IPS DF 19.7 (cell line): Measurements from ENCODE around the gene CNTROB.

Experiments
- DNase-seq: peaks from one replicate; pipeline ENCODE4 v3.0.0-alpha.2; 2013; ENCODE audit warnings: low read depth, low spot score

Gene CNTROB

GRCh38 chr17:7909089-7909488 lies 22.9 kb upstream of the CNTROB start:
- DNase-seq: no peak

- no peak for DNase-seq
These were observed 21.7 kb upstream of the CNTROB start for GRCh38 chr17:7910281-7910680.

GRCh38 chr17:7910711-7911110 lies 21.3 kb upstream of the CNTROB start:
- DNase-seq: no peak

GRCh38 chr17:7911116-7911515 lies 20.9 kb upstream of the CNTROB start:
- DNase-seq: no peak

GRCh38 chr17:7912927-7913524 lies 19.0 kb upstream of the CNTROB start:
- no peak for DNase-seq

GRCh38 chr17:7915179-7915610 lies 16.8 kb upstream of the CNTROB start:
- DNase-seq: no peak

- no peak for DNase-seq
These were observed 16.2 kb upstream of the CNTROB start, which contains the start of gene RNF227 for GRCh38 chr17:7915611-7916384. TSS of gene RNF227 (minus strand) at chr17:7916289. CDS start at chr17:7916195, 94 bp downstream.

- DNase-seq: no peak
These were observed 15.7 kb upstream of the CNTROB start for GRCh38 chr17:7916385-7916682.

GRCh38 chr17:7916808-7917207 lies 15.2 kb upstream of the CNTROB start:
- no peak for DNase-seq

- no peak for DNase-seq
These were observed 9.6 kb upstream of the CNTROB start for GRCh38 chr17:7922269-7922844.

- no peak for DNase-seq
These were observed 9.0 kb upstream of the CNTROB start for GRCh38 chr17:7922845-7923628.

GRCh38 chr17:7927596-7927995 lies 4.4 kb upstream of the CNTROB start:
- DNase-seq: no peak

- DNase-seq: no peak
These were observed 2.6 kb upstream of the CNTROB start, which contains the start of gene KCNAB3 for GRCh38 chr17:7929158-7930023. TSS of gene KCNAB3 (minus strand) at chr17:7929856. CDS start at chr17:7929435, 421 bp downstream.

GRCh38 chr17:7930841-7931631 lies 970 bp upstream of the CNTROB start:
- DNase-seq: no peak

- no peak for DNase-seq
These were observed 481 bp downstream of the CNTROB start for GRCh38 chr17:7932483-7932891.

- no peak for DNase-seq
These were observed 943 bp downstream of the CNTROB start for GRCh38 chr17:7932949-7933348.

GRCh38 chr17:7935859-7936258 lies 3.9 kb downstream of the CNTROB start:
- DNase-seq: no peak

GRCh38 chr17:7940034-7940433 lies 8.0 kb downstream of the CNTROB start:
- DNase-seq: no peak

- no peak for DNase-seq
These were observed 8.7 kb downstream of the CNTROB start for GRCh38 chr17:7940743-7941142.

GRCh38 chr17:7943291-7943690 lies 11.3 kb downstream of the CNTROB start:
- no peak for DNase-seq
